Ureter (tissue), 1 donor: ENCODE measurements around the gene QRICH2. TPM values are rescaled to one million over a fixed set of nuclear protein-coding genes. Genes with fewer than 3 reads are reported as not detected.

Experiments used
- total RNA-seq: library from RNA; stranded (reverse); gene quantifications from one replicate; pipeline ENCODE4 v1.2.4, GENCODE V29; 2023
- donor health status: DM: yes; HTN: yes; CAD: no.

QRICH2 gene
- total RNA-seq, 1 donor from 2014 or later: 1.9 TPM

Other genes starting within 250 kb of the QRICH2 start
- gene SRP68, start 235.8 kb downstream of the QRICH2 start, total RNA-seq: 88.0 TPM
- gene GALR2, start 233.5 kb downstream of the QRICH2 start, total RNA-seq: not detected
- not detected for gene ZACN, start 229.1 kb downstream of the QRICH2 start, total RNA-seq
- gene EXOC7, start 204.5 kb downstream of the QRICH2 start, total RNA-seq: 206 TPM
- gene FOXJ1, start 167.0 kb downstream of the QRICH2 start, total RNA-seq: 2.5 TPM
- gene RNF157, start 67.8 kb downstream of the QRICH2 start, total RNA-seq: 4.3 TPM
- 89.1 TPM for gene UBALD2, start 42.9 kb downstream of the QRICH2 start, total RNA-seq
- gene PRPSAP1, start 45.6 kb upstream of the QRICH2 start, total RNA-seq: 40.1 TPM
- 3.1 TPM for gene SPHK1, start 76.3 kb upstream of the QRICH2 start, total RNA-seq
- 30.3 TPM for gene UBE2O, start 144.9 kb upstream of the QRICH2 start, total RNA-seq
- not detected for gene AANAT, start 159.3 kb upstream of the QRICH2 start, total RNA-seq
- gene RHBDF2, start 193.1 kb upstream of the QRICH2 start, total RNA-seq: 41.6 TPM
- 24.6 TPM for gene CYGB, start 229.4 kb upstream of the QRICH2 start, total RNA-seq
- gene PRCD, start 231.8 kb upstream of the QRICH2 start, total RNA-seq: 11.5 TPM